ENCODE results near the gene GYG1. TPM values are rescaled to one million over a fixed set of nuclear protein-coding genes. Genes with fewer than 3 reads are reported as not detected.

The GYG1 gene
- total RNA-seq, 1 experiment from 2014 or later: 34.8 TPM

- ATAC-seq (no peak), DNase-seq (ENCODE audit: low spot score) (no peak)
- H3K9me3 Mint-ChIP-seq: no peaks in the 10 kb centered on the region
- no peak overlapping the region for H3K4me3 Mint-ChIP-seq
- H3K4me1 Mint-ChIP-seq: peaks cover 23% of the 10 kb centered on the region
- ChIA-PET POLR2A (no interaction called here), CTCF (no interaction called here)
- TF ChIP-seq ATF1 (CRISPR knock-in tag; IDR thresholded peaks at IDR 0.05): no peak
- no peak for TF ChIP-seq FOXP4 (CRISPR knock-in tag; IDR thresholded peaks at IDR 0.05)
- no peak for TF ChIP-seq PREB (CRISPR knock-in tag; IDR thresholded peaks at IDR 0.05; ENCODE audit: borderline replicate concordance)
- no peak for TF ChIP-seq FOXP1 (CRISPR knock-in tag; IDR thresholded peaks at IDR 0.05; ENCODE audit: borderline replicate concordance)
- no peak for TF ChIP-seq ZNF423 (CRISPR knock-in tag; IDR thresholded peaks at IDR 0.05)
- no peak for TF ChIP-seq ZNF281 (CRISPR knock-in tag; IDR thresholded peaks at IDR 0.05)
- no peak for TF ChIP-seq ARID4B (CRISPR knock-in tag; IDR thresholded peaks at IDR 0.05; ENCODE audit: borderline replicate concordance)
- TF ChIP-seq ZNF671 (CRISPR knock-in tag; IDR thresholded peaks at IDR 0.05): no peak
- TF ChIP-seq FOXJ3 (CRISPR knock-in tag; IDR thresholded peaks at IDR 0.05; ENCODE audit: borderline replicate concordance): no peak
- no peak for TF ChIP-seq ZNF317 (CRISPR knock-in tag; IDR thresholded peaks at IDR 0.05; ENCODE audit: borderline replicate concordance, low read depth)
- TF ChIP-seq, protein P1, sequence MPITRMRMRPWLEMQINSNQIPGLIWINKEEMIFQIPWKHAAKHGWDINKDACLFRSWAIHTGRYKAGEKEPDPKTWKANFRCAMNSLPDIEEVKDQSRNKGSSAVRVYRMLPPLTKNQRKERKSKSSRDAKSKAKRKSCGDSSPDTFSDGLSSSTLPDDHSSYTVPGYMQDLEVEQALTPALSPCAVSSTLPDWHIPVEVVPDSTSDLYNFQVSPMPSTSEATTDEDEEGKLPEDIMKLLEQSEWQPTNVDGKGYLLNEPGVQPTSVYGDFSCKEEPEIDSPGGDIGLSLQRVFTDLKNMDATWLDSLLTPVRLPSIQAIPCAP (CRISPR knock-in tag; IDR thresholded peaks at IDR 0.05): no peak
- no peak for TF ChIP-seq RORB (CRISPR knock-in tag; IDR thresholded peaks at IDR 0.05)
- no peak for TF ChIP-seq CDX4 (CRISPR knock-in tag; IDR thresholded peaks at IDR 0.05; ENCODE audit: borderline replicate concordance)
- TF ChIP-seq, protein P2, sequence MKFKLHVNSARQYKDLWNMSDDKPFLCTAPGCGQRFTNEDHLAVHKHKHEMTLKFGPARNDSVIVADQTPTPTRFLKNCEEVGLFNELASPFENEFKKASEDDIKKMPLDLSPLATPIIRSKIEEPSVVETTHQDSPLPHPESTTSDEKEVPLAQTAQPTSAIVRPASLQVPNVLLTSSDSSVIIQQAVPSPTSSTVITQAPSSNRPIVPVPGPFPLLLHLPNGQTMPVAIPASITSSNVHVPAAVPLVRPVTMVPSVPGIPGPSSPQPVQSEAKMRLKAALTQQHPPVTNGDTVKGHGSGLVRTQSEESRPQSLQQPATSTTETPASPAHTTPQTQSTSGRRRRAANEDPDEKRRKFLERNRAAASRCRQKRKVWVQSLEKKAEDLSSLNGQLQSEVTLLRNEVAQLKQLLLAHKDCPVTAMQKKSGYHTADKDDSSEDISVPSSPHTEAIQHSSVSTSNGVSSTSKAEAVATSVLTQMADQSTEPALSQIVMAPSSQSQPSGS (CRISPR knock-in tag; IDR thresholded peaks at IDR 0.05; ENCODE audit: borderline replicate concordance, low read depth): no peak
- TF ChIP-seq RELA (CRISPR knock-in tag; IDR thresholded peaks at IDR 0.05; ENCODE audit: borderline replicate concordance): no peak
- peaks cover 46% of the 10 kb centered on the region for H3K36me3 Mint-ChIP-seq
- H3K27me3 Mint-ChIP-seq (ENCODE audit: low read depth): no peaks in the 10 kb centered on the region
- peak overlapping the region; percentile 71; the same call in 1 of the 2 replicates for H3K27ac Mint-ChIP-seq
Observed at GRCh38 chr3:149013726-149014125, 22.4 kb downstream of the GYG1 start.
